HL-60 (cell line): Measurements from ENCODE around the gene ARHGEF7.
A peak's percentile ranks its signal among the peaks of the same experiment; 100 is the strongest.

Experiments
- DNase-seq, 2 experiments: peaks; one replicate each; pipeline ENCODE4 v3.0.0-alpha.2; 2010 to 2020; ENCODE audit warnings: low read depth in 1 of 2, low spot score in 1 of 2
- H3K27ac ChIP-seq: fragments of 250-450 bp; sonication (Bioruptor Pico); replicated peaks from 2 replicates; pipeline ENCODE4 v1.5.1; 2020; ENCODE audit warnings: mild to moderate bottlenecking, moderate library complexity
- H3K27me3 ChIP-seq: fragments of 250-450 bp; sonication (Bioruptor Pico); 2 replicates; pipeline ENCODE4 v1.5.1; 2021; ENCODE audit warnings: mild to moderate bottlenecking, moderate library complexity; ENCODE audit not compliant: insufficient read depth, poor library complexity, severe bottlenecking
- H3K4me3 ChIP-seq: replicated peaks from 2 replicates; pipeline ENCODE4 v1.5.1; 2011; ENCODE audit warnings: mild to moderate bottlenecking, control low read depth, low read length; ENCODE audit not compliant: insufficient read depth
- GABPA ChIP-seq: IDR thresholded peaks from 2 replicates; pipeline ENCODE4 v1.6.1; 2012; ENCODE audit warnings: low read depth
- POLR2AphosphoS5 ChIP-seq: IDR thresholded peaks from 2 replicates; pipeline ENCODE4 v1.6.1; 2012; ENCODE audit warnings: low read depth
- SPI1 ChIP-seq: IDR thresholded peaks from 2 replicates; pipeline ENCODE4 v1.6.1; 2012; ENCODE audit warnings: low read depth, mild to moderate bottlenecking, borderline replicate concordance
- TF ChIP-seq, protein P1 (sequence below): IDR thresholded peaks from 2 replicates; pipeline ENCODE4 v1.6.1; 2012; ENCODE audit warnings: low read depth; ENCODE audit not compliant: insufficient replicate concordance
- TF ChIP-seq, protein P2 (sequence below): IDR thresholded peaks from one replicate; pipeline ENCODE4 v1.5.1; 2011; ENCODE audit warnings: low read length, control low read depth, inconsistent platforms; ENCODE audit not compliant: insufficient read depth

Gene ARHGEF7

DNA sequence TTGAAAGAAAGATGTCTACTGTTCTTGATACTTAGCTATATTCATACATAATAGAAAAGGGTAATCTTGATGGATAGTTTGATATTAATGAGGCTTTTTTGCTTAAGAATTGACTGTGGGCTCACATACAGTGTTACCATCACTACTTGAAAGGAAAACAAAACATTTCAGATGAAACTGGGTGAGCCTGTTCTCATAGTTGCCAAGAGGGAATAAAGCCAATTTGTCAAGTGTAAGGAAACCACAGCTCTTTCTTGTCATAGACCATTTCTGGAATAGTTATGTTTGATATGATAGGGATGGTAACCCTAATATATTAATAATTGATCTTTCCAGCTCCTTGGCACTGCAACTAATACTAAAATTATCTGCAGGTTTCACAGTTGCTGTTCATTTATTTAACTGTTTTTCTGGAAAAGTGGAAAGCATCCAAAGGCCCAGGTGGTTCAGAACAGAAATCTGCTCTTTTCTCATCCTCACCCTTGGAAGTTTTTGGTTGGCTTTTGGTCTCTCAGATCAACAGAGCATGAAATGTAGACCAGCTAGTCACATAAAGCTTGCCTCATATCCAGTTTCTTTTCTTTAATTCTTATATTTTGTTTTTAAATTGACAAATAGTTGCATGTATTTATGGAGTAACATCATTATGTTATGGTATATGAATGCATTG is 43.2 kb downstream of the ARHGEF7 start:
- DNase-seq: no peak

DNA sequence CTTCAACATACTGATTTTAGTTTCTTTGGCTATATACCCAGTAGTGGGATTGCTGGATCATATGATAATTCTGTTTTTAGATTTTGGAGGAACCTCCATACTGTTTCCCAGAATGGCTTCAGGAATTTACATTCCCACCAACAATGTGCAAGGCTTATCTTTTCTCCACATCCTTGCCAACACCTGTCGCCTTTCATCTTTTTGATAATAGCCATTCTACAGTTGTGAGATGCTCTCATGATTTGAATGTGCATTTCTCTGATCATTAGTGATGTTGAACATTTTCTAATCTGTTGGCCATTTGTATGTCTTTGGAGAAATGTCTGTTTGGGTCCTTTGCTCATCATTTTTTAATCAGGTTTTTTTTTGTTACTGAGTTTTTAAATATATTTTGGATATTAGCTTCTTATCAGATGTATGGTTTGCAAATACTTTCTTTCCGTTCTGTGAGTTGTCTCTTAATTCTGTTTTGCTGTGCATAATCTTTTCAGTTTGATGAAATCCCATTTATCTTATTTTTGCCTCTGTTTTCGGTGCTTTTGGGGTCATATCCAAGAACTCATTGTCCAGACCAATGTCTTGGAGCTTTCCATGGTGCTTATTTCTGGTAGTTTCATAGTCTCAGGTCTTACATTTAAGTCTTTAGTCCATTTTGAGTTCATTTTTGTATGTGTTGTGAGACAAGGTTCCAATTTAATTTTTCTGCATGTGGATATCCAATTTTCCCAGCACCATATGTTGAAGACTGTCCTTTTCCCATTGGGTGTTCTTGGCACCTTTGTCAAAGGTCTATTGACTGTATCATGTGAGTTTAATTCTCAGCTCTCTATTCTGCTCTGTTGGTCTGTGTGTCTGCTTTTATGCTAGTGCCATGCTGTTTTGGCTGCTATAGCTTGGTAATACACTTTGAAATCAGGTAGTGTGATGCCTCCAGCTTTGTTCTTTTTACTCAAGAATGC is 44.5 kb downstream of the ARHGEF7 start:
- Histone ChIP-seq H3K4me3 (no peak overlapping the region), H3K27me3 (no peaks in the 10 kb centered on the region), H3K27ac (no peak overlapping the region)
- no peak for TF ChIP-seq SPI1
- TF ChIP-seq, protein P1, sequence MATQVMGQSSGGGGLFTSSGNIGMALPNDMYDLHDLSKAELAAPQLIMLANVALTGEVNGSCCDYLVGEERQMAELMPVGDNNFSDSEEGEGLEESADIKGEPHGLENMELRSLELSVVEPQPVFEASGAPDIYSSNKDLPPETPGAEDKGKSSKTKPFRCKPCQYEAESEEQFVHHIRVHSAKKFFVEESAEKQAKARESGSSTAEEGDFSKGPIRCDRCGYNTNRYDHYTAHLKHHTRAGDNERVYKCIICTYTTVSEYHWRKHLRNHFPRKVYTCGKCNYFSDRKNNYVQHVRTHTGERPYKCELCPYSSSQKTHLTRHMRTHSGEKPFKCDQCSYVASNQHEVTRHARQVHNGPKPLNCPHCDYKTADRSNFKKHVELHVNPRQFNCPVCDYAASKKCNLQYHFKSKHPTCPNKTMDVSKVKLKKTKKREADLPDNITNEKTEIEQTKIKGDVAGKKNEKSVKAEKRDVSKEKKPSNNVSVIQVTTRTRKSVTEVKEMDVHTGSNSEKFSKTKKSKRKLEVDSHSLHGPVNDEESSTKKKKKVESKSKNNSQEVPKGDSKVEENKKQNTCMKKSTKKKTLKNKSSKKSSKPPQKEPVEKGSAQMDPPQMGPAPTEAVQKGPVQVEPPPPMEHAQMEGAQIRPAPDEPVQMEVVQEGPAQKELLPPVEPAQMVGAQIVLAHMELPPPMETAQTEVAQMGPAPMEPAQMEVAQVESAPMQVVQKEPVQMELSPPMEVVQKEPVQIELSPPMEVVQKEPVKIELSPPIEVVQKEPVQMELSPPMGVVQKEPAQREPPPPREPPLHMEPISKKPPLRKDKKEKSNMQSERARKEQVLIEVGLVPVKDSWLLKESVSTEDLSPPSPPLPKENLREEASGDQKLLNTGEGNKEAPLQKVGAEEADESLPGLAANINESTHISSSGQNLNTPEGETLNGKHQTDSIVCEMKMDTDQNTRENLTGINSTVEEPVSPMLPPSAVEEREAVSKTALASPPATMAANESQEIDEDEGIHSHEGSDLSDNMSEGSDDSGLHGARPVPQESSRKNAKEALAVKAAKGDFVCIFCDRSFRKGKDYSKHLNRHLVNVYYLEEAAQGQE: peak; percentile 84
- DNase-seq: no peak

More for the DNA sequence above, 43.2 kb downstream of the ARHGEF7 start:
- TF ChIP-seq GABPA (no peak), SPI1 (no peak), POLR2AphosphoS5 (no peak)
- TF ChIP-seq, protein P2, sequence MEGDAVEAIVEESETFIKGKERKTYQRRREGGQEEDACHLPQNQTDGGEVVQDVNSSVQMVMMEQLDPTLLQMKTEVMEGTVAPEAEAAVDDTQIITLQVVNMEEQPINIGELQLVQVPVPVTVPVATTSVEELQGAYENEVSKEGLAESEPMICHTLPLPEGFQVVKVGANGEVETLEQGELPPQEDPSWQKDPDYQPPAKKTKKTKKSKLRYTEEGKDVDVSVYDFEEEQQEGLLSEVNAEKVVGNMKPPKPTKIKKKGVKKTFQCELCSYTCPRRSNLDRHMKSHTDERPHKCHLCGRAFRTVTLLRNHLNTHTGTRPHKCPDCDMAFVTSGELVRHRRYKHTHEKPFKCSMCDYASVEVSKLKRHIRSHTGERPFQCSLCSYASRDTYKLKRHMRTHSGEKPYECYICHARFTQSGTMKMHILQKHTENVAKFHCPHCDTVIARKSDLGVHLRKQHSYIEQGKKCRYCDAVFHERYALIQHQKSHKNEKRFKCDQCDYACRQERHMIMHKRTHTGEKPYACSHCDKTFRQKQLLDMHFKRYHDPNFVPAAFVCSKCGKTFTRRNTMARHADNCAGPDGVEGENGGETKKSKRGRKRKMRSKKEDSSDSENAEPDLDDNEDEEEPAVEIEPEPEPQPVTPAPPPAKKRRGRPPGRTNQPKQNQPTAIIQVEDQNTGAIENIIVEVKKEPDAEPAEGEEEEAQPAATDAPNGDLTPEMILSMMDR: no peak
- TF ChIP-seq, protein P1: no peak
- no peaks in the 10 kb centered on the region for H3K27me3 ChIP-seq
- H3K4me3 ChIP-seq: no peak overlapping the region
- H3K27ac ChIP-seq: no peak overlapping the region

DNA sequence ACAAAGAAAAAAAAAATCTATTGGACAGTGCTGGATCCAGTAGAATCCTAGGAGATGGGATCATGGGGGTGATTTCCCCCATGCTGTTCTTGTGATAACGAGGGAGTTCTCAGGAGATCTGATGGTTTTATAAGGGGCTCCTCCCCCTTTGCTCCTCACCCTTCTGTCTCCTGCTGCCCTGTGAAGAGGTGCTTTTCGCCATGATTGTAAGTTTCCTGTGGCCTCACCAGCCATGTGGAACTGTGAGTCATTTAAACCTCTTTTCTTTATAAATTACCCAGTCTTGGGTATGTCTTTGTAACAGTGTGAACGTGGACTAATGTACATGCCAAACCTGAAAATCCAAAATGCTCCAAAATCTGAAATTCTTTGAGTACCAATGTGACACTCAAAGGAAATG is 45.5 kb downstream of the ARHGEF7 start:
- Histone ChIP-seq H3K27me3 (no peaks in the 10 kb centered on the region), H3K27ac (no peak overlapping the region), H3K4me3 (no peak overlapping the region)
- TF ChIP-seq GABPA (no peak), SPI1 (no peak)
- TF ChIP-seq, protein P2: no peak
- no peak for DNase-seq
